Cardiac fibroblast (primary cell): ENCODE results near the gene CSPG4.
"Not testable (repeated sequence)": the region's sequence is repeated elsewhere in the genome, so short reads cannot be mapped to it uniquely, and the experiment has no call there.

Source experiments
- DNase-seq, 2 donors: peaks; one replicate each; pipeline versions ENCODE4 v3.0.0 to v3.0.0-alpha.2; 2010; ENCODE audit warnings: low read depth in 2 of 2
- H3K4me3 ChIP-seq, 2 donors: replicated peaks in 1 of 2; 1 replicate in 1 of 2; 2 replicates in 1 of 2; pipeline ENCODE4 v1.5.1; 2011; ENCODE audit warnings: low read depth in 2 of 2, low read length in 2 of 2, mild to moderate bottlenecking in 2 of 2, moderate library complexity in 1 of 2
- CTCF ChIP-seq: IDR thresholded peaks from one replicate; pipeline ENCODE4 v1.5.1; 2011; ENCODE audit warnings: low read depth, mild to moderate bottlenecking, low read length, inconsistent platforms

CSPG4 gene

GRCh38 chr15:75733761-75734651 is 21.4 kb upstream of the CSPG4 start:
- no peak for DNase-seq
- no peak for TF ChIP-seq CTCF
- no peak overlapping the region for H3K4me3 ChIP-seq

- TF ChIP-seq CTCF, result peak; percentile 93
- peak; percentile 74 to 76 for DNase-seq
- H3K4me3 ChIP-seq, result no peak overlapping the region
Observed at GRCh38 chr15:75732809-75733451, 20.3 kb upstream of the CSPG4 start.

GRCh38 chr15:75732177-75732808 is 19.6 kb upstream of the CSPG4 start:
- H3K4me3 ChIP-seq, result no peak overlapping the region
- TF ChIP-seq CTCF, result no peak
- no peak for DNase-seq

- peak; percentile 53 to 71 for DNase-seq
- no peak for TF ChIP-seq CTCF
- H3K4me3 ChIP-seq, result no peak overlapping the region
Observed at GRCh38 chr15:75731248-75732151, 18.9 kb upstream of the CSPG4 start.

- not testable (repeated sequence) for H3K4me3 ChIP-seq, DNase-seq
Observed at GRCh38 chr15:75730376-75731247, 18.0 kb upstream of the CSPG4 start.

GRCh38 chr15:75729326-75730069 is 16.9 kb upstream of the CSPG4 start:
- no peak overlapping the region for H3K4me3 ChIP-seq
- no peak for TF ChIP-seq CTCF
- DNase-seq, result no peak
